Ectodermal cell (in vitro differentiated cells): ENCODE measurements around the gene ALPP.
"Not testable (repeated sequence)": the region's sequence is repeated elsewhere in the genome, so short reads cannot be mapped to it uniquely, and the experiment has no call there.

Experiments
- H3K27ac ChIP-seq: 2 replicates; pipeline ENCODE4 v1.7.0; 2013; ENCODE audit warnings: mild to moderate bottlenecking, low read depth, low read length; ENCODE audit not compliant: insufficient read depth, poor library complexity, severe bottlenecking
- H3K27me3 ChIP-seq: 2 replicates; pipeline ENCODE4 v1.7.0; 2013; ENCODE audit warnings: mild to moderate bottlenecking, low read length; ENCODE audit not compliant: insufficient read depth, control insufficient read depth, poor library complexity, severe bottlenecking
- H3K36me3 ChIP-seq: one replicate; pipeline ENCODE4 v1.7.0; 2013; ENCODE audit warnings: low read length; ENCODE audit not compliant: control insufficient read depth, insufficient read depth
- H3K4me1 ChIP-seq: one replicate; pipeline ENCODE4 v1.7.0; 2013; ENCODE audit warnings: low read length; ENCODE audit not compliant: control insufficient read depth, insufficient read depth
- H3K4me3 ChIP-seq: 2 replicates; pipeline ENCODE4 v1.7.0; 2013; ENCODE audit warnings: low read depth, low read length, control low read depth; ENCODE audit not compliant: insufficient read depth
- H3K9me3 ChIP-seq: 2 replicates; pipeline ENCODE4 v1.7.0; 2013; ENCODE audit warnings: mild to moderate bottlenecking, low read length, moderate library complexity; ENCODE audit not compliant: control insufficient read depth
- WGBS, 2 experiments: methylation state at CpG; one replicate each; pipeline ENCODE4 v1.1.7; 2013; ENCODE audit warnings: missing lambda C conversion rate in 2 of 2; 5-methylcytosine and 5-hydroxymethylcytosine counted together

ALPP gene

DNA sequence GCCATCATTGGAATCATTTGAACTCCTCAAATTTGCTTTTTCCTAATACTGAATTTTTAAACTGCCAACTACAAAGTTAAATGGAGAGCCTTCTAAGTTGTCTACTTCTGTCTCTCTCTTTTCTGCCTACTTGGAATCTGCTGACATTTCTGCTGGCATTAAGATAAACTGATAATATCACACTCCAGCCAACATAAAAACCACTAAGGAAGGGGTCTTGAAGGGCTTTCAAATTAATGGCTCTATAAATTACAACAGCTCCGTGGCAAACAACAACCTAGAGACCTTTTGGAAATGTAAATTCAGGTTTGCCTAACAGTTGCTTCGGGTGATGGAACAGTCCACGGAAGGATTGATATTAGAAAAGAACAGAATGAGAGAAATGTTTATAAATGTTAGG is 12.1 kb downstream of the ALPP start:
- H3K9me3 ChIP-seq, result no peaks in the 10 kb centered on the region
- 69 to 78% methylated on average over 3 of the region's 3 CpGs for WGBS, 2 experiments
- H3K4me1 ChIP-seq, result no peaks in the 10 kb centered on the region
- no peak overlapping the region for H3K4me3 ChIP-seq
- no peaks in the 10 kb centered on the region for H3K36me3 ChIP-seq
- H3K27ac ChIP-seq, result no peak overlapping the region
- H3K27me3 ChIP-seq, result peaks cover 57% of the 10 kb centered on the region

DNA sequence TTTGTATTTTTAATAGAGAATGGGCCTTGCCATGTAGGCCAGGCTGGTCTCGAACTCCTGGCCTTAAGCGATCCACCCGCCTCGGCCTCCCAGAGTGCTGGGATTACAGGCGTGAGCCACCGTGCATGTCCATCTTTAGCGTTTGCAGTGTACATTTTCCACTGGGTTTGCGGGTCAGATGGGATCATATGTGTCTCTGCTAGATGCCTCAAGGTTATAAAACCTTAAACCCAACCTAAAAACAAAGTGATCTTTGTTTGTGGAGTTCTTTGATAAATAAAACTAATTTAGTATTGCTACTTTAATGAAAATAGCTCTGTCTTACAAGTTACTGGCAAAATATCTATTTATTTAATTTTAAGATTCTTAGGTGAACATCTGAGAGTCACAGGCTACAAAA is 15.0 kb downstream of the ALPP start:
- Histone ChIP-seq H3K36me3 (no peaks in the 10 kb centered on the region), H3K27me3 (peaks cover 28% of the 10 kb centered on the region), H3K9me3 (no peaks in the 10 kb centered on the region), H3K4me1 (no peaks in the 10 kb centered on the region), H3K4me3 (no peak overlapping the region), H3K27ac (no peak overlapping the region)
- 93% methylated on average over 8 of the region's 8 CpGs for WGBS, 2 experiments

DNA sequence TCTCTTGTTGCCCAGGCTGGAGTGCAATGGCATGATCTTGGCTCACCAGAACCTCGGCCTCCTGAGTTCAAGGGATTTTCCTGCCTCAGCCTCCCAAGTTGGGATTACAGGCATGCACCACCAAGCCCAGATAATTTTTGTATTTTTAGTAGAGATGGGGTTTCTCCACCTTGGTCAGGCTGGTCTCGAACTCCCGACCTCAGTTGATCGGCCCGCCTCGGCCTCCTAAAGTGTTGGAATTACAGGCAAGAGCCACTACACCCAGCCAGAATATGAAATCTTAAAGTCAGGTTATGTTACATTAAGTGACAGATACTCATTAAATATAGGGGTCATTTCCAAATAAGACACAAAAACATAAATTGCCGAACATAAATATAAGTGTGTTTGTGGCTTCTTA is 15.9 kb downstream of the ALPP start:
- not testable (repeated sequence) for H3K4me1 ChIP-seq, H3K36me3 ChIP-seq, H3K4me3 ChIP-seq, H3K9me3 ChIP-seq, H3K27ac ChIP-seq
- H3K27me3 ChIP-seq, result peaks cover 20% of the 10 kb centered on the region
- WGBS, 2 experiments, result 95 to 96% methylated on average over 6 to 7 of the region's 7 CpGs

DNA sequence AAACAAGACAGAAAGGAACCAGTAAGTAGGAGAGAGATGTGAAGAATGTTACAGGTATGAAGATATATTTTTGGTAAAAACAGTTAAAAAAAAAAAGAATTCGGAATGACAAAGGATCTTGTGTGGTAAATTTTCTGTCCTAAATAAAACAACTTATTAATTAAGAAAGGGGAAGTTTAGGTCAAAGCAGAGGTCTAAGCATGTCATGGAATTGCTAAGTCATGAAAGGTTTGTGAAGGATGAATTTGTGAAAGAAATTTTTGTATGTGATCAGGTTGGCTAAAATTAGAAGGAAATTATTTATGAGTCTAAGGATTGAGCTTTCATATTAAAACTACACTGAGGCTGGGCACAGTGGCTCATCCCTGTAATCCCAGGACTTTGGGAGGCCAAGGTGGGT is 17.0 kb downstream of the ALPP start:
- no peak overlapping the region for H3K27ac ChIP-seq
- H3K4me3 ChIP-seq, result no peak overlapping the region
- no peaks in the 10 kb centered on the region for H3K9me3 ChIP-seq
- WGBS, 2 experiments, result 89 to 100% methylated on average over 1 of the region's 1 CpG
- no peaks in the 10 kb centered on the region for H3K4me1 ChIP-seq
- no peaks in the 10 kb centered on the region for H3K36me3 ChIP-seq
- H3K27me3 ChIP-seq, result peaks cover 8% of the 10 kb centered on the region

DNA sequence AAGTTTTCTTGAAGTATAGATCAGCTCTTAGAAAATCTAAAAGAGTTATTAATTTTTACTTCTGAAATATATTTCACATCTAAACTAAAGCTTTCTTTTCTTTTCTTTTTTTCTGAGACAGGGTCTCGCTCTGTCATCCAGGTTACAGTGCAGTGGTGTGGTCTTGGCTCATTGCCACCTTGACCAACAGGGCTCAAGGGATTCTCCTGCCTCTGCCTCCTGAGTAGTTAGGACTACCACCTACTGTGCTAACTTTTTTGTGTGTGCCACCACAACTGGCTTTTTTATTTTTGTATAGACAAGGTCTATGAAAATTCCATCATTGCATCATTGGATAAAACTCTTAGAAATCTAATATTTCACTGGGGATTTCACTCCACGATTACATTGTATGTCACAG is 18.1 kb downstream of the ALPP start:
- Histone ChIP-seq H3K4me3 (no peak overlapping the region), H3K4me1 (no peaks in the 10 kb centered on the region), H3K27ac (no peak overlapping the region), H3K36me3 (no peaks in the 10 kb centered on the region), H3K9me3 (no peaks in the 10 kb centered on the region), H3K27me3 (no peaks in the 10 kb centered on the region)
- 94 to 96% methylated on average over 2 of the region's 2 CpGs for WGBS, 2 experiments

DNA sequence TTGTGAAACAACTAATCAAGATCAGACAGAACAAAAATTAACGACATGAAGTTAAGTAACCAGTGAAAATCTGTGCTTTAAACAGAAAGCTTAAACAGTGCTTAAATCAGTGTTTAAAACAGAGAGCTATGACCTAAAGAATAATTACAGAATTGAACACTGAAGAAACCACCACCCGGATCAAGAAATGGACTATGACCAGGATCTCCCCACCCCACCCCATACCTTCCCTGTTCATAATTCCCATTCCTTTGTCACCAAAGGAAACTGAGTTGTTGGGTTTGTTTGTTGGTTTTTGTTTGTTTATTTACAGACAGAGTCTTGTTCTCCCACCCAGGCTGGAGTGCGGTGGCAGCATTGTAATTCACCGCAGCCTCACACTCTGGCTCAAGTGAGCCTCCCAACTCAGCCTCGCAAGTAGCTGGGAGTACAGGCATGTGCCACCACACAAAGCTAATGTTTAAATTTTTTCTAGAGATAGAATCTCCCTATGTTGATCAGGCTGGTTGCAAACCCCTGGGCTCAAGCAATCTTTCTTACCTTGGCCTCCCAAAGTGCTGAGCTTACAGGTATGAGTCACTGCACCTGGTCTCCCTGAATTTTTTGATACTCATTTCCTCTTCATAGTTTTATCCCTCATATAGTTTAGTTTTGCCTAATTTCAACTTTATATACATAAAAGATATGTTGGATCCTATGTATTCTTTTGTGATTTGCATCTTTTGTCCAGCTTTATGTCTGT is 19.9 kb downstream of the ALPP start:
- Histone ChIP-seq H3K9me3 (no peaks in the 10 kb centered on the region), H3K4me1 (no peaks in the 10 kb centered on the region), H3K27me3 (no peaks in the 10 kb centered on the region), H3K27ac (no peak overlapping the region), H3K4me3 (no peak overlapping the region), H3K36me3 (no peaks in the 10 kb centered on the region)
- WGBS, 2 experiments, result 93 to 96% methylated on average over 4 to 5 of the region's 5 CpGs

DNA sequence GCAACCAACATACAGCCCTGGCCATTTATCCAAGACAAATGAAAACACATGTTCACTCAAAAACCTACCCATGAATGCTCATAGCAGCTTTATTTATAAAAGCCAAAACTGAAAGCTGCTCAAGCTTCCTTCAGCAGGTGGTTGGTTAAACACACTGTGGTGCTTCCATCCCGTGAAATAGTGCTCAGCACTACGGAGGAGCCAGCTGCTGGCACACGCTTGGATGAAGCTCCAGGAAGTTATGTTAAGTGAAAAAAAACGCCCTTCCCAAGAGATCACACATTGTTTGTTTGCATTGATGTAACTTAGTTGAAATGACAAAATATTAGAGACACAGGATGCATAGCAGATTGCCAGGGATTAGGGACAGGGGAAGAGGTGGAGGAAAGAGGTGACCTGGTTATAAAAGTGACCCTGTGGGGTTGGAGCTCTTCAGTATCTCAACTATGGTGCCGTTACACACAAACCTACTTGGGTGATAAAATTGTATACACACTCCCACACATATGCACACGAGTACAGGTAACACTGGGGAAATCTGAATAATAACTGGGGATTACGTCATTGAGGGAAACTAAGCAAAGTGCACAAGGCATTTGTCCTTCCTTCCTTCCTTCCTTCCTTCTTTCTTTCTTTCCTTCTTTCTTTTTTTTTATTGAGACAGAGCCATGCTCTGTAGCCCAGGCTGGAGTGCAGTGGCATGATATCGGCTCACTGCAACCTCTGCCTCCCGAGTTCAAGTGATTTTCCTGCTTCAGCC is 21.9 kb downstream of the ALPP start:
- Histone ChIP-seq H3K36me3 (no peaks in the 10 kb centered on the region), H3K4me3 (no peak overlapping the region), H3K27me3 (no peaks in the 10 kb centered on the region), H3K27ac (no peak overlapping the region), H3K9me3 (no peaks in the 10 kb centered on the region), H3K4me1 (no peaks in the 10 kb centered on the region)
- WGBS, 2 experiments, result 91% methylated on average over 9 of the region's 9 CpGs

DNA sequence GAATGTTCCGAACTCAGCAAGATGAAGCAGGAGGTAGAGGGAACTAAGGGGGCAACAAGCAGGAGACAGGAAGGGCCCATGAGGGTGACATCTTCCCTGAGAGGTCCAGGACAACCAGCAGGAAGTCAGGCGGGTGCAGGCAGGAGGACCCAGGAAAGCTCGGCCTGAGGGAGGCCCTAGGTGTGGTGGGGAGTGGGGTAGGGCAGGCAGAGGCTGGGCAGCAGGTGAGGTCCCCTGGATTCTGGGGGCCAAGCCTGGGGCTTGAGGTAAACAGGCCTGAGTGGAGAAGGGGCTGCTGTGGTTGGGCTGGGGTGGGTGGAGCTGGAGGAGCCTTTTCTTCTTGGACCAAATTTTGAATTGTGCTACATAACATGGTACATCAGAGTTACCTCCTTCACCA is 24.0 kb downstream of the ALPP start:
- Histone ChIP-seq H3K36me3 (no peaks in the 10 kb centered on the region), H3K4me1 (no peaks in the 10 kb centered on the region), H3K27ac (no peak overlapping the region), H3K27me3 (no peaks in the 10 kb centered on the region), H3K4me3 (no peak overlapping the region), H3K9me3 (no peaks in the 10 kb centered on the region)
- 94 to 95% methylated on average over 3 of the region's 3 CpGs for WGBS, 2 experiments

DNA sequence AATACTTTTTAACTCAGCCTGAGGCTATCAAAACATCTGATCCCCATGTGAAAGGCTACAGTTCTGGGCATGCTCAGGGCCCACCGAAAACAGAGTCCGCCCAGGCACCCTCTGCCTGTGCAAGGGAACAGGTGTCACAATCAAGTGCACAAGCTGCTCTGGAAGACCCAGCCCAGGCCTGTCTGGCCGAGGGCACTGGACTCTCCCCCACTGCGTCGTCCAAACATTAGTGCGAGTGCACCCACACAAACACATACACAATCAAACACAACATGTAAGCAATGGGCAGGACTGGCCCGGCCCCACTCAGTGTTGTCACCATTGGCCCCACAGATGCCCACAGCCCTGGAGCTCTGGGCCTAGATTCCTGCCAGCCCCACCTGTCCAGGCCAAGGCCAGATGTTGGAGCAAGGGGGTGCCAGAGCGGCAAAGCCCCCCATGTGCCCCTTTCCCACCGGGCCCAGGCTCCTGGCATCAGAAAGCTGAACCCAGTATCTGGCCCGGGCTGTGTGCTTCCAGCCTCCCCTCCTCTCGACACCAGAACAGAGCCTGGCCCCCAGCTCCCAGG is 27.5 kb downstream of the ALPP start:
- H3K27ac ChIP-seq, result no peak overlapping the region
- H3K4me1 ChIP-seq, result no peaks in the 10 kb centered on the region
- no peaks in the 10 kb centered on the region for H3K9me3 ChIP-seq
- no peaks in the 10 kb centered on the region for H3K27me3 ChIP-seq
- no peak overlapping the region for H3K4me3 ChIP-seq
- WGBS, 2 experiments, result 87 to 93% methylated on average over 11 of the region's 11 CpGs
- H3K36me3 ChIP-seq, result no peaks in the 10 kb centered on the region

DNA sequence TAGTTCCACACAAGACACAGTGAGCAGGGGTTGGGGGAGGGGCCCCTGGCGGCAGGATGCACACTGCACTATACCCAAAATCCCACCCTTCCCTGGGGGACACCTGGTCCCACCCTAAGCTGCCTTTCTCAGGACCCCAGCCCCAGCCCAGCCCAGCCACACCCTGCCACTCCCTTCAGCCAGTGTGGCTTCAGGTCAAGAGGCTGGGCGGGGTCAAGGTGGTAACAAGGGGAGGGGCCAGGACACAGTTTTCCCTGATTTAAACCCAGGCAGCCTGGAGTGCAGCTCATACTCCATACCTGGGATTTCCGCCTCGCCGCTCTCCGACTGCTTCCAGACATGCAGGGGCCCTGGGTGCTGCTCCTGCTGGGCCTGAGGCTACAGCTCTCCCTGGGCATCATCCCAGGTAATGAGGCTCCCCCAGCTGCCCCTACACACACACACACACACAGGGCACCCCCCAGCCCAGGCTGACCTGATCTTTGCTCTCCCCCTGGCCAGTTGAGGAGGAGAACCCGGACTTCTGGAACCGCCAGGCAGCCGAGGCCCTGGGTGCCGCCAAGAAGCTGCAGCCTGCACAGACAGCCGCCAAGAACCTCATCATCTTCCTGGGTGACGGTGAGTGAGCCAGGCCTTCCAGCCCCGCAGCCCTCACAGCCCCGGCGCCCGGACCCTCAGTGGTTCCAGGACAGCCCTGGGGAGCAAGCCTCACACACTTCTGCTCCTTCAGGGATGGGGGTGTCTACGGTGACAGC is 28.2 kb downstream of the ALPP start, which contains the start of gene ALPG:
TSS of gene ALPG (plus strand) at position 289 of the 755 bp plus-strand sequence. CDS start at position 340, 51 bp downstream.
- no peak within 1 kb of the TSS for H3K4me3 ChIP-seq
- H3K36me3 ChIP-seq, result no peaks in the 10 kb centered on the region
- H3K27me3 ChIP-seq, result no peaks in the 10 kb centered on the region
- WGBS, 2 experiments, result 91 to 93% methylated on average over 17 of the region's 17 CpGs
- H3K4me1 ChIP-seq, result no peaks in the 10 kb centered on the region
- H3K9me3 ChIP-seq, result no peaks in the 10 kb centered on the region
- H3K27ac ChIP-seq, result no peak within 1 kb of the TSS
